GM21529 (cell line): ENCODE measurements around the gene EXD3.

ENCODE experiments used
- ATAC-seq: cut with Tn5 transposase; IDR thresholded peaks from one replicate; pipeline ENCODE4 v1.9.1; 2021; ENCODE audit not compliant: unreplicated experiment

Gene EXD3

DNA sequence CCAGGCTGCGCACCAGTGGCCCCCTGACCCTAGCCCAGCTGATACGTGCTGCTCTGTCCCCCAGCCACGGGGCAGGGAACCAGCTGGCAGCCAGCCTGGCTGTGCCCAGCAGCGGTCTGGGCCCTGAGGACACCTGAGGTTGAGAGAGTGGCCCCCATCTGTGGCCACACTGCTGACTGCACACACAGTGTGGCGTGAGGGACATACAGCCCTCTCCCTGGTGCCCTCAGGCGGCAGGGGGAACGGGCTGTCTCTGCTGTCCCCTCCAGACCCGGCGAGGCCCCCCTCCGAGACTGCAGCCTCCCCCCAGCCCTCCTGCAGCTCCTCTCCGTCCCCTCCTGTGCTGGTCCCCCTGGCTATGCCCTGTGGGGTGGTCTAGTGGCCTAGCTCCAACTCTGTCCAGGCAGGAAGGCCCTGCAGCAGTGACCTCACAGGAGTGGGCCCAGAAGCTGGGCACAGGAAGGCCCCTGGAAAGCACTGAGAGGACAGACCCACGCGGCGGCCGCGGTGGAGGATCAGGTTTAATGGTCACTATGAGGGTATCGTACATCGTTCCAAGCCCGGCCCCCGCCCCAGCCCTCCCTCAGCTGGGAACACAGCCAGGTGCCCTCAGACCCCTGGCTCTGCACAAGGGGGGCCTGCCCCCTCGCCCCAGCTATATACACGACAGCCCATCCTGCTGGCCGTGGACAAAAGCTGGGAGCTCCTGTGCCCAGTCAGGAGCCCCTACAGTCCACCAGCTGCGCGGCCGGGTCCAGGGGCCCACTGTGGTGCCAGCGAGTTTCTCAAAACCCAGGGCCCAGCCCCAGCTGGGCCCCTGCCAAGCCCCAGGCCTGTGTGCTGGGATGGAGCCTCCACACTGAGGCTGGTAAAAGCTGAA is 25.0 kb upstream of the EXD3 start:
- ATAC-seq, result no peak

DNA sequence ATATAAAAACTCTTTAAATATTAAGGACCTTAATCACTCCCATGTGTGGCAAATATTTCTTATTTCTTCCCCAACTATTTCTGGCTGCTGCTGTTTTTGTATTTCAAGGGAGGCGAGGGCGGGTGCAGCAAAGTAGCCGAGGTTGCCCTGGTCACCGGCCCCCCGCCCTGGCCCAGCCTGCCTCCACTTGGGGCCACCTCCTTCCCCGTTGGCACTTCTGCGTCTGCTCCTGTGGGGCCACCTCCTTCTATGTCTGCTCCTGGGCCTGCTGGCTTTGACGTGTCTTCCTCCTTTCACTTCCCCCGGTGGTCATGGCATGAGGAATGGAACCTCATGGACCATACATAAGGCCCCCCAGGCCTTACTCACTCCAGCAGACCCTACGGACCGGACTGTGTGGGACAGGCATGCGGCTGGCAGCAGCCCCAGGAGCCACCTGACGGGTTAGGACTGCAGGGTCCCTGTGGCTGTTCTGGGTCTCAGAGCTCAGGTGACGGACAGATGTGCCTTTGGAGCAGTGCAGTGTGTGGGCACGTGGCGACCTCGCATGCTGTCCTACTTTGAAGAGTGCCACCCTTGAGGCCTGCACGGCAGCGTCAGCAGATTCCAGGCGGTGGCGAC is 24.0 kb upstream of the EXD3 start:
- ATAC-seq, result no peak

DNA sequence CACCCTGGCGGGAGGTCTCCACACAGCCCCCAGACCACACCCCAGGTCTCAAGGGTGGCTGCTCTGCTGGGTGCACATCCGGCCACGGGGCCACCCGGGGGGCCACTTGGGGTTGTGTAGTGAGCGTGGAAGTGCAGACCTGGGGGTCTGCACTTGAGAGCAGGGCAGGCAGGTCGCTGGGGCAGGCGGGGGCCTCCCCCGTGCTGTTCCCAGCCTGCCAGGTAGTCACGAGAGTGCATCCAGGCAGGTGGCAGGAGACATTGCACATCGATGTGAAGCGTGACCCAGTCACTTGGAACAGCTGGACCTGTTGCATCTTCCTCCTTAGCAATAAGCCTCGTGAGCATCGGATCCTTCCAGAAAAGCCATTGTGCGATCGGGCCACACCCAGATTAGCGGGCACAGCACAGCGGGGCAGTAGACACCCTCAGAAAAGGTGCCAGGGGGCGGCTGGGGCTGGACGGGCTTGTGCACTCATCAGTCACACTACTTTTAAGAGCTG is 23.0 kb upstream of the EXD3 start:
- no peak for ATAC-seq

DNA sequence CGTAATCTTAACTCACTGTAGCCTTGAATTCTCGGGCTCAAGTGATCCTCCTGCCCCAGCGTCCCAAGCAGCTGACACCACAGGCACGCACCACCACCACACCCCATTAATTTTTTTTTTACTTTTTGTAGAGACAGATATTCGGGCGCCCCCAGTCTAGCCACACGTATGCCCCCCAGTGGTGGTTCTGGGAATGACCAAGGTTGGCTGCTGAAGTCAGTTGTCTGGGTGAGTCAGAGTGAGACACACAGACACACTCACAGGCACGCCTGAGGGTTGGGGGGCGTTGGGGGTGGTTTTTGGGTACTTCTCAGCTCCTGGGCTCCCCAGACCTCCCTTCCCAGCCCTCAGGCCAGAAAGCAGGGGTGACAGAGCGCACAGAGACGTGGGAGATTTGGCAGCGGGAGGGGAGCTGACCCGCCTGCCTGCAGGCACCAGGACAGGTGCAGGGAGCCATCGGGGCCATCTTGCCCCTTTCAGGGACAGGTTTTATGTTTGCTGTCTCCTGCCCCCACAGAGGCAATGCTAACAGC is 22.4 kb upstream of the EXD3 start:
- peak; percentile 60 for ATAC-seq

DNA sequence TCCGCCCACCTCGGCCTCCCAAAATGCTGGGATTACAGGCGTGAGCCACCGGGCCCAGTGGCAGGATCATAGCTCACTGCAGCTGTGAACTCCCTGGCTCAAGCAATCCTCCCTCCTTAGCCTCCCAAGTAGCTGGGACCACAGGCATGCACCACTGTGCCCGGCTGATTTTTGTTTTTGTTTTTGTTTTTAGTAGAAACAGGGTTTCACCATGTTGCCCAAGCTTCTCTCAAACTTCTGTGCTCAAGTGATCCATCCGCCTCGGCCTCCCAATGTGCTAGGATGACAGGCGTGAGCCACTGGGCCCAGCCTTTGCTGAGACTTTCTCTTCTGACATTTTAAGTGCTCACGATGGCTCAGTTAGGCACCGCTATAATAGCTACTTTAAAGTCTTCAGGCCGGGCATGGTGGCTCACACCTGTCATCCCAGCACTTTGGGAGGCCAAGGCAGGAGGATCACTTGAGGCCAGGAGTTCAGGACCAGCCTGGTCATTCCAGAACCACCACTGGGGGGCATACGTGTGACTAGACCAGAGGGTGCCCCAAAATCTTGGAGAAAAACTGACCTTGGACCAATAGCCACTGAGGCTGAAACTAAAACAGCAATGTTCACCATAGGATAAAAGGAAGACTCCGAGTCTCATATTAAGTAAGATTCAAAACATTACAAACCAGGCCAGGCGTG is 21.3 kb upstream of the EXD3 start:
- ATAC-seq, result no peak

DNA sequence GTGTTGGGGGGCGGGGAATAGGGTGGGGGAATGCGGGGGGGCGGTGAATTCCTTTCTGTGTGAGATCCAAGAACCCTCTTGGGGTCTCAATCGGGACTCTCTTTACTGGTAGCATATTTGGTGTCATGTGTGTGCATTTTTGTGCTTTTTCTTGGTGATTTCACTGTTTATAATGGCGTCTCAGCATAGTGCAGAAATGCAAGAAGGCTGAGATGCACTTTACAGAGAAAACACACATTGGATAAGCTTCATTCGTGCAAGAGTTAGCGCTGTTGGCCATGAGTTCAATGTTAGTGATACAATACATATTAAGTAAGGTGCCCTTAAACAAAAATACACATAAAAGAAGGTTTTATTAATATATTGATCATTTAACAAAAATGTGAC is 19.0 kb upstream of the EXD3 start:
- ATAC-seq, result no peak

DNA sequence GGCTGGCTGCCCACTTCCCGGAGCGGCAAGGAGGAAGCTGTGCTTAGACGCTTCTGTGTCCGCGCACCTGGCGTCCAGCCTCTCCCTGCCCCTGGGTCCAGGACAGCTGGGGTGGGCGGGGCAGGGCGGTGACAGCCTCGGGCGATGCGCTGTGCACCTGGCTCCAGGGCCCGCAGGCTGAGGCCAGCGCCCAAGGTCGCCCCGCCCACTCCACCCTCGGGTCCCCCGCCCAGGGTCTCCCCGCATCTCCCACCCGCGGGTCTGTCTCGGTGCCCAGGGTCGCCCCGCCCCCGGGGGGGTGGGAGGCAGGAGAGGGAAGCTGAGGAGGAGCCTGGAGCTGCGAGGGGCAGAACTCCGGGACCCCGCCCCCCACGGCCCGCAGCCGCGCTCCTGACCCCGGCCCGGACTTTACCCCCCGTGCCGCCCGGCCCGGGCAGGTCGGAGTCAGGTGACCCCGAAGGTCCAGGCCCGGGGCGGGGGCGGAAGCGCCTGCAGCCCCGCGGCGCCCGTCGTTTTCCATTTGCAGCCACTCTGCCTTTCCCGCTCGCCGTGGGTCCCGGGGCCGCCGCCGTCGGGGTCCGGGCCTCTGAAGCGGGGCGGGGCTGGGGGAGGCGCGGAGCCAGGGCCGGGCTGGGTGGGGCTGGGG is 18.4 kb upstream of the EXD3 start, which contains the start of gene ENTPD8:
TSS of gene ENTPD8 (minus strand) at position 69 of the 646 bp plus-strand sequence. CDS start 3,072 bp downstream, outside the sequence.
- ATAC-seq, result no peak

DNA sequence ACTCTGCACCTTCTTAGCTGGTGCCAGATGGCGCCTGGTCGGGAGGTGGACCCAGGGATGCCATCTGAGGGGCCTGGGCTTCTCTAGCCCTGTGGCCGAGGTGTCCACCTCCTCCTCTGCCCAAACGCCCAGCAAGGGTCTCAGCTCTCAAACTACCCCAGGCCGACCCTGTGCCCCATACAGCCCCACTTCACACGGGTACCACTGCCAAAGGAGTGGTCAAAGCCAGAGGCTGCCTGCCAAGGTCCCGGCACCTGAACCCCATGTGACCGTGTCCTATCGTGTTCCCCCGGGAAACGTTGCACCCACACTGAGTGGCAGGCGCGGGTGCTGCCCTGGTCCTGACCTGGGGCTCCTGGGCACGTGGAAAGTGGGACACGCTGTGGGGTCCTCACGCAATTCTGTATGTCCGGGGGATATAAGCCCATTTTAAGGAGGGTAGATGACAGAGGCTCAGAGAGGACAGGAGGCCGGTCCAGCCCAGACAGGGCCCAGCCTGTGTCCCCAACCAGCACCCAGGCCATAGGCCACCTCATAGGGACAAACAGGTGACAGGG is 16.3 kb upstream of the EXD3 start:
- no peak for ATAC-seq

DNA sequence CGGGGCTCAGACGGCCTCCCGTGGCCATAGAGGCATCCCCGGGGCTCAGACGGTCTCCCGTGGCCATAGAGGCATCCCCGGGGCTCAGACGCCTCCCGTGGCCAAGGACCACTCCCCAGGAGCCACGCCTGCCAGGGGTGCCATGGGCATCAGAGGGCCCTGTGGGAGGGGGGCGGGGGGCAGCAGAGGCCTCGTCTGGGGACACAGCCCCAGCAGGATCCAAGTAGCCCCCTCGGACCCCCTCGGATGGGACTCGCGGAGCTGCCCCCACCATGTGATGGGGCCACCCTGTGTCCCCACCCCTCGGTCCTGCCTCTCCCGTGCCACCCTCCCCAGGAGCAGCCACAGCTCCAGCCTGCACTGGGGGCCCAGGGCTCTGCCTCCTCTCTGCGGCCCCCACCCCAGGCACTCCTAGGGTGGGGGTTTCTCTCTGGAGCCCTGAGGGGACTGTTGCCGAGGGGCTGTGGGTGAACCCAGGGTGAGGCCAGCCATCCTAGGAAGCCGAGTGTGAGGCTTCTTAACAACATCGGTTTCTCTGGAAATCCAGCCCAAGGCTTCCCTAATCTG is 15.7 kb upstream of the EXD3 start:
- ATAC-seq, result no peak

DNA sequence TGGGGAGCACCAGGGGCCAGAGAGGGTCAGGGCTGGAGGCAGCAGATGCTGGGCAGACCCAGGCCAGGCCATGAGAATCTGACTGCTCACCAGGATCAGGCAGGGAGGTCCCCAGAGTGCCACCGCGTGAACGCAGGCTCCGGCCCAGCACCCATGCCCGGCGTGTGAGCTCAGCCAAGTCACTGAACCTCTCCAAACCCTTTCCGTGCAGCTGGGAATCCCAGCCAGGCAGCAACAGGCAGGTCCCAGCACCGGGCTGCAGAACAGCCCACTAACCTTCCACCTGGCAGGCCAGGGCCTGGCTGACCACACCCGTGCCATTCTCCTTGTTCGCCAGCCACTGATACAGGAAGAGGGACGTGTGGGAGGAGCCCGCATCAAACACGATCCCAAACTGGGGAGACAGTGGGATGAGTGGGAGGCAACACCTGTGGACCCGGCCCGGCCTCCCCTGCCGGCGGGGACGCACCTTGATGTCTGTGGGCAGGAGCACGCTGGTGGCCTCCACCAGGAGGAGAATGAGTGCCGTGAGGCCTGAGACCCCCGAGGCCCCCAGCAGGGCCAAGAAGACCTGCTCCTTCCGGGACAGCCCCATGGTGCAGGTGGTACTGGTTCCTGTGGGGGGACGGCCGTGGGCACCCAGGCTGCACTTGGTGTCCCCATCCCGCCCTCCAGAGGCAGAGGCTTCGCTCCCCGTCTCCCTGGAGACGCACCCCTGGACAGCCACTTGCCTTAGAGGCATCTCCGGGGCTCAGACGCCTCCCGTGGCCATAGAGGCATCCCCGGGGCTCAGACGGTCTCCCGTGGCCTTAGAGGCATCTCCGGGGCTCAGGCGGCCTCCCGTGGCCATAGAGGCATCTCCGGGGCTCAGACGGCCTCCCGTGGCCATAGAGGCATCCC is 15.0 kb upstream of the EXD3 start:
- no peak for ATAC-seq

DNA sequence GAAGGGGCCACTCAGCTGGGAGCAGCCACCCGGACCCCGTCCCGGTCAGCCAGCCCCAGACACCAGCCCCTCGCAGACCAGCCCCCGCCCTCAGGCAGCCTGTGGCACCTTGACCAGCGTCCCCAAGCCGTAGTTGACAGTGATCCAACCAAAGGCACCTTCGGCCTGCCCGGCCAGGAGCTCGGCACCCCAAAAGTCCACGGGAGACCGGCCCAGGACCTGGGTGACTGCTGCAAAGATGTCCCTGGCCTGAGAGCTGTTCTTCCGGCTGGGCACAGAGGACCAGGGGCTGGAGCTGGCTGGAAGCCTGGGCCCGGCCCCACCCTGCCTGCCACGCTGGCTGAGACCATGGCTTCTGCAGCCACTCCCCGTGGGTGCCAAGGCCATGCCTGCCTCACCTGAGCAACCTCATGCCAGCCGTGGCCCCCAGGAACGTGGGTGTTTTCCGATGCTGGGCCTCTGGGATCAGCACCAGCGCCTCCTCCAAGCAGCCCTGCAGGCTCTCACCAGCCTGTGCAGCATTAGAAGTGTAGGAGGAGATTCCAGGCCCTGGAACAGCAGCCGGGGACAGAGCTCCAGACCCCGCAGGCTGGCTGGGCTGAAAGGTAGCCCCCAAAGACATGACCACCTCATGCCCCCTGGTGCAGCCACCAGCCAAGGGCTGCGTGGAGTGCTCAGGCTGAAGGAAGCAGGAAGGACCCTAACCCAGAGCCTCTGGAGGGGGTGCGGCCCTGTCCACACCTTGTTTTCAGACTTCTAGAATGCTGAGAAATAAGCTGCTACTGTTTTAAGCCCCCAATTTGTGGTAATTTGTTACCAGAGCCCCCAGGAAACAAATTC is 14.0 kb upstream of the EXD3 start:
- ATAC-seq, result no peak

DNA sequence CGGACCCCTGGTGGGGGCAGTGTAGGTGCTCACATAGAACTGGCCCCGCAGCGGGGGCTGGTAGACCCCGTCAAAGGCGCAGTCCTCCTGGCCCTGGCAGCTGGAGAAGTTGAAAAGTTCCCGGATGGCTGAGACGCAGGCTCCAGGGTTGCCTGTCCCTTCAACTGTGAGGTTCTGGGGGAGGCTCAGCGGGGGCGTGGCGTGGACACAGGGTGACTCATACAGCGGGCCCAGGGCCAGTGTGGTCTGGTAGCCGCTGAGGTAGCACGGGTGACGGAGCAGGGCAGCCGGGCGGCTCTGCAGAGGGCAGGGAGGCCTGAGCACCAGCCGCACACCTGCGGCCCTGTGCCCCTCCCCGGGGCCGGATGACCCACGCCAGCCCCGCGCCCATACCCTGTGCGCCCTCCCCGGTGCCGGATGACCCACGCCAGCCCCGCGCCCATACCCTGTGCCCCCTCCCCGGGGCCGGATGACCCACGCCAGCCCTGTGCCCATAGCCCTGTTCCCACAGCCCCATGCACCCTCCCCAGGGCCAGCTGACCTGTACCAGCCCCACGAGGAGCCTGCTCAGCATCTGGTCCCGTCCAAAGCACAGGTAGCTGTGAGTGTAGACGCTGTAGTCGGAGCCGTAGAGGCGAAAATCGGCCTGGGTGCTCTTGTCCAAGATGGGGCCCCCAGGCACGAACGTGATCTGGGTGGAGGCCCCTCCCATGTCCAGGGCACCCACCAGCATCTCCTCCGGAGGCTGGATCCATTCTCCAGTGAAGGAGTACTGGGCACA is 13.2 kb upstream of the EXD3 start:
- ATAC-seq, result no peak

DNA sequence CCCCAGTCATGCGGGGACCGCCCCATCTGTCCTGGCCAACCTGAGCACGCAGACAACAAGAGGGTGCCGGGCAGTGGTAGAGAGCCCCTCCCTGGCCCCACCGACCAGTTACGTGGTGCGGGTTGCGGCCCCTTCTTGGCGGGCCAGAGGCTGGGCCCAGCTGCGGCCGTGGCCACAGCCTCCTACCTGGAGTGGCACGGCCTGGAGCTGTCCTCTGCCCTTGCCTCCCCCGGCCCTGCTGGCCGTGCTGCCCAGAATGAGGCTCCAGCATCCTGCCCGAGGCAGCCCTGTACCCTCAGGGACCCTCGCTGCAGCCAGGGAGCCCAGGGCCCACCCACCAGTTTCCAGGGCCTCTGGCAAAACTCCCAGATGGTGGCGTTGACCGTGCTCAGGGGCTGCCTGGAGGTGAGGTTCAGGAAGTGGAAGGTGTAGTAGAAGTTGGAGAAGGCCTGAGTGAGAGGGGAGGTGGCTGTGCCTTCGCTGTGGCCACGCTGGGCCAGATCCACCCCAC is 12.5 kb upstream of the EXD3 start:
- ATAC-seq, result no peak

DNA sequence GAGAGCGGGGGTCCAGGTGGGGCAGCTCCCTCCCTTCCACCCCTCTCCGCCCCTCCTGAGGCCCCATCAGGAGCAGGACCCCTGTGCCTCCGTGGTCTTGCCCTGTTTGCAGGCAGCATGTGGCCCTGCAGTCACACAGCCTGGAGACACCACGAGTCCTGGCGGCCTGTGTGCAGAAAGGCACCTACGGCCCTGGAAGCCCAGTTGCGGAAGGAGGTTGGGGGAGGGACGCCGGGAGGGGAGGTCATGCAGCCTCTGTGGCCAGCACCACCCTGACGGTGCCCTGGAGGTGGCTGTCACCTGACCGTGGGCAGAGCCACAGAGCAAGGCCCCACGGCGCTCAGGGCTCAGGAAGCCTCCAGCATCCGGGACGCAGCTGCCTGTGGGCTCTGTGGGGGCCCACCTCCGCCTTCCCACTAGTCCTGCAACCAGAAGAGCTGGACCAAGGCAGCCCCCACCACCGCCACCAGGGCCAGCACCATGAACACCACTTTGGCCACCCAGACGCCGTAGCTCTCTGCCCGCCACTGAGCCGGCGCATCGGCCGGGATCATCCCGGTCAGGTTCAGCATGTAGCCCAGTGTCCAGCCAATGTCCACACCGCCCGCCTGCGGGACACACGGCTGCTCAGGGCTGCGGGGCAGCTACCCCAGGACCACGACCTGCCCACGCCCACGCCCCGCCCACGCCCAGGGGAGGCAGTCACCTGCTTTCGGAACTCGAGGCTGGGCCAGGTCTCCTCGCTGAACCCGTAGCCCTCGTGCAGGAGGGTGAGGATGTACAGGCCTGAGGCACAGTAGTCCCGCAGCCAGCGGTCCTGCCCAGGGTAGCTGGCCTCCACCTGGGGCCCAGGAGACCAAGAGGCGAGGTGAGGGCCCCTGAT is 11.8 kb upstream of the EXD3 start:
- no peak for ATAC-seq

DNA sequence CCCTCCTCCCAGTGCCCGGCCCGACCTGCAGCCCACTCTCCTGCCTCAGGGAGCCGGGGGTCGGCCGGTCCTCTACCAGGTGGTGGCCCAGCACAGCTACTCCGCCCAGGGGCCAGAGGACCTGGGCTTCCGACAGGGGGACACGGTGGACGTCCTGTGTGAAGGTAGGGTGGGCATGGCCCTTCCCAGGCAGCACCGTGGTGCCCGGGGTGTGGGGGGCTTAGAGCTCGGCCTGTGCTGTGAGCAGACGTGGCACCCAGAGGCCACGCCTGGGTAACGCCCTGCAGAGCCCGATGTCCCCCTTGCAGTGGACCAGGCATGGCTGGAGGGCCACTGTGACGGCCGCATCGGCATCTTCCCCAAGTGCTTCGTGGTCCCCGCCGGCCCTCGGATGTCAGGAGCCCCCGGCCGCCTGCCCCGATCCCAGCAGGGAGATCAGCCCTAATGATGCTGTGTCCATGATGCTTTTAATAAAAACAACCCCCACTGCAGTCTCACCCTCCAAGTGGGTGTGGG is 11.0 kb upstream of the EXD3 start:
- no peak for ATAC-seq

DNA sequence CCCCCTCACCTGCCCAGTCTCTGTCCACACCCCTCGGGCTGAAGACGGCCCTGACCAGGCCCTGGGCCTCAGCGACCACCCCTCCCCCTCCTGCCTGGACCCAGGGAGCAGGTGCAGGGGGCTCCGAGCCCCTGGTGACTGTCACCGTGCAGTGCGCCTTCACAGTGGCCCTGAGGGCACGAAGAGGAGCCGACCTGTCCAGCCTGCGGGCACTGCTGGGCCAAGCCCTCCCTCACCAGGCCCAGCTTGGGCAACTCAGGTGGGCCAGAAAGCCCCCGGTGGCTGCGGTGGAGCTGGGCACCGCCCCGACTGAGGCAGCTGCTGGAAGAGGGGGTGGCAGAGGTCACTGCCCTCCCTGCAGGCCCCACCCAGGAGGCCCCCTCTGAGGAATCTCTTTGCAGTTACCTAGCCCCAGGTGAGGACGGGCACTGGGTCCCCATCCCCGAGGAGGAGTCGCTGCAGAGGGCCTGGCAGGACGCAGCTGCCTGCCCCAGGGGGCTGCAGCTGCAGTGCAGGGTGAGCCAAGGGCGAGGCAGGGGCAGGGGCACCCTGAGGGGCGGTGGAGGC is 10.5 kb upstream of the EXD3 start:
- ATAC-seq, result no peak
